ELF-1 (cell line): ENCODE results near the gene CCDC24.

Source experiments
- DNase-seq: peaks from one replicate; pipeline ENCODE4 v3.0.0-alpha.2; 2016; ENCODE audit warnings: low read depth, low spot score

Gene CCDC24

DNA sequence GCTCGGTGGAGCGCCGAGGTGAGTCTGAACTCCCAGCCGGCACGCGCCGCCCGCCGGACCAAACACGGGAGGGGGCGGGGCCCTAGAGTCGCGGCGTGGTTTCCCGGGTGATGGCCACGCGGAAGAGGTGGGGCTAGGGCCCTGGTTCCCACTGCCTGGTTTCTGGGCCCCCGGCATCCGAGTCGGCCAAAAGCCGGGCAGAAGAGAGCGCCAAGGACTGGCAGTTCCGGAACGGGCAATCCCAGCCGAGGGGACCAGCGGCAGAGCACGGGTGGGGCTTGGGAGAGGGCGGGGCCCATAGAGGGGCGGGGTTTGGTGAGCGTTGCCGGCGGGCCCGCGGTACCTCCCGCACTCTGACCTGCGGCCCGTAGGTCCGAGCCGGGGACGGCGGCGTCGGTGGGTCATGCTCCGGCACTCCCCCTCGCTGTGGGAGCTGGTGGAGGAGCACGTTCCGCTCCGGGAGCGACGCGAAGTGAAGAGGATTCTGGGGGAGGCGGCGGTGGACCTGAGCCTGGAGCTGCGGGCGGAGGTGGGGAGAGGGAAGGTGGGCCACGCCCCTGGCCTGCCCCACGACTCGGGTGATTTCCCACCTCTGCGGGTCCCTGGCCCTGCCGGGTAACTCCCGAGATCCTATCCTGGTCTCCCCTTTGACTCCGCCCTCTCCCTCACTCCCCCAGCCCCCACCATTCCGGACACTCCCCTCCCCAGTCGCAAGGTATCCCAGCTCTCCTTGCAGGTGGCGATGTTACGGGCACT is at the start of gene CCDC24:
Gene CCDC24 (plus strand): TSS at position 124 of the 756 bp plus-strand sequence. CDS start 280 bp downstream, at position 404.
- peak; percentile 75 for DNase-seq

GRCh38 chr1:43942411-43942810 is 49.0 kb upstream of the CCDC24 start:
- DNase-seq = no peak

- no peak for DNase-seq
Observed at GRCh38 chr1:43944860-43945259, 46.5 kb upstream of the CCDC24 start.

GRCh38 chr1:43945674-43946235 is 45.6 kb upstream of the CCDC24 start:
- DNase-seq = no peak

DNA sequence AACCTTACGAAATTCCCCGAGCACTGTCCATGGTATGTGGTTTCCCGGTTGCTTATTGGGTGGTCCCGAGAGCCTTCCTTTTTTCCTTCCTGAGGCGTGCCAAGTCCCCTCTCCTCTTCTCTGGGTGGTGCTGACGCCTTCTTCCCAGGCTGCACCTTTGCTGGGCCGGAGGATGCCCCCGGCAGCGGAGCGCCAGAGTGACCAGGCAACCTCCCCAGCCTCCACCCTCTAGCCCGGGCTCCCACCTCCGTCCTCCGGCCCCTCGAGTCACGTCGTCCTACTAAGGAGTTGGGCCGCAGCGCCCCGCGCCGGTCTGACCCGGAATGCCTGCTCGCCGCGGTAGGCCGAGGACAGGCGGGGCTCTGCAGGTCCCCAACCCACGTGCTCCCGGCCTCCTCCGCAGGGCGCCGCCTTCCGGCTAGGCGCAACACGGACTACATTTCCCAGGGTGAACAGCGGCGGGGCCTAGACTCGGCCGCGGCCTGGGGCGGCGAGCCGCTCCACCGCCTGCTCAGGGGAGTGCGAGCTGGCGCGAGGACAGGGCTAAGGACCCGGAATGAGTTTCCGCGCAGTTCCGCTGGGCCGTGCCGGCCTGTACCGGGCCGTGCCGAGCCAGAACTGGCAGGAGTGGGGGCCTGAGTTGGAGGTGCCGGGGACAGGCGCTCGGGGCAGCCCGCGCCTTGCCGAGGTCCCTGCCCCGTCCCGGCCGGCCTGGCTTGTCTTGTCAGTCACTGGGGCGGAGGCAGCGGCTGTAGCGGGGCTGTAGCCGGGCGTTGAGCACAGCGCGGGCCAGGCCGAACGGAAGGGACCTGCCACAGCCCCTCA is 45.0 kb upstream of the CCDC24 start, which contains the start of gene IPO13:
Gene IPO13 (plus strand): TSS at position 715 of the 825 bp plus-strand sequence. CDS start 651 bp downstream, outside the sequence.
- DNase-seq = peak; percentile 99

- no peak for DNase-seq
Observed at GRCh38 chr1:43947061-43947873, 44.1 kb upstream of the CCDC24 start.

DNA sequence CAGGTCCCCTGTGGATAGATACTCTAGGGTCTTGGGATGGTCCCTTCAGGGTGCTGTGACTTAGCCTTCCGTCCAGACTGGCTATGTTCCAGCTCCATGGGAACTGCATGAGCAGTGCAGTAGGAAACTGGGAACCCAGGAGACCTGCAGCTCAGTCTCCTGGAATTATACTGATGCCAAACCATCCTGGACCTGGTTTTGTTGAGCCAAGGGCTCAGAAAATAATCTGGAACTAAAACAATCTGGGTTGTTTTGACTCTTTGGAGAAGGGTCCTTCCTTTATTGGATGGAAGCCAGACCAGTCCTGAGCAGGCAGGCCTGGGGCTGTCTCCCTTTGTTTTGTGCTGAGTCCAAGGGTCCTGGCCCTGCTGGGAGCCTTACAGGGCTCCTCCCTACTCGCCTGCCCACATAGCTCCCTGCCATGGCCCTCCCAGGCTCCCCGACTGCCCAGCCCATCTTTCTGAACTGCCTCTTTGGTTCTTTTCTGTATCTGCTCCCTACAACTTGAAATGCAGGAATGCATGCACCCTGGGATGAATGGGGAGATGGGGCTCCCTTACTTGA is 43.4 kb upstream of the CCDC24 start:
- peak; percentile 69 for DNase-seq

DNA sequence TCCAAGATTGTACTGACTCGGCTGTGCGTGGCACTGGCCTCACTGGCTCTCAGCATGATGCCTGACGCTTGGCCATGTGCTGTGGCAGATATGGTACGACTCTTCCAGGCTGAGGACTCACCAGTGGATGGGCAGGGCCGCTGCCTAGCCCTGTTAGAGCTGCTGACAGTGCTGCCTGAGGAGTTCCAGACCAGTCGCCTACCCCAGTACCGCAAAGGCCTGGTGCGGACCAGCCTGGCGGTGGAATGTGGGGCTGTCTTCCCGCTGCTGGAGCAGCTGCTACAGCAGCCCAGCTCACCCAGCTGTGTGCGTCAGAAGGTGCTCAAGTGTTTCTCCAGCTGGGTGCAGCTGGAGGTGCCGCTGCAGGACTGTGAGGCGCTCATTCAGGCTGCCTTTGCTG is 41.7 kb upstream of the CCDC24 start:
- DNase-seq = peak; percentile 50

DNA sequence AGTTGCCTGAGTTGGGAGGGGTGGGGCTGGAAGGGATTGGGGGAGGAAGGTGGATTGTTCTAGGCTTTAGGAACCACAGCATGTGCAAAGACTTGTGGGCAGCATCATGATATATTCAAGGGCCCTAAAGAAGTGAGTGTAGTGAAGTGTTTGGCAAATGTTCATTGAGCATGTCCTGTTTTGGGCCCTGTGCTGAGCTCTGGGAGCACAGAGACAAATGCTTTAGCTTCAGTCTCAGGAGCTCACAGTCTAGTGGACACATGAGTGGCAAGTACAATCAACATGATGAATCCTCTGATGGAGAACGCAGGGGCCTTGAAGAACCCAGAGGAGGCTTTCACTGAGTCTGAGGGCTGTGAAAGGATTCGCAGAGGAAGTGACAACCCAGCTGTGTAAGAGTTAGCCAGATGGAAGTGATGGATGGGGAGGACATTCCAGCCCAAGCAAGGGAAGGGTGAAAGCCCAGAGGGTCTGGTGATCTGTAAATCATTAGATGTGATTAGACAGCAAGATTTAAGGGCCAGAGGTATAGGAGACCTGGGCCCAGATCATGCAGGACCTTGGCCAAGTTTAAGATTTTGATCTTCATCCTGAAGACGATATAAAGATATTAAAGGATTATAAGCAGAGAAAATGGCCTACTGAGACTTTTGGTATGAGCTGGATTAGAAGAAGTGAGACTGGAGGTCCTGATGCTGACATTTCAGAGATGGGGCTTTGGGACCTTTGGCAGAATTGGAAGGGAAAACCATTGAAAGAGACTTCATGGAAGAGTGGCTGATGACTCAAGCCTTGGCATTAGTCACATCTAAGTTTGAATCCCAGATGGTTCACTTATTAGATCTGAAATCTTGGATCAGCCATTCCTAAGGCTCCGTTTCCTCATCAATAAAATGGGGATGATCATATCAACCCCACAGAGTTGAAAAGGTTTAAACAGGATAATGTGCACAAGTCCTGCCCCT is 40.1 kb upstream of the CCDC24 start:
- no peak for DNase-seq

DNA sequence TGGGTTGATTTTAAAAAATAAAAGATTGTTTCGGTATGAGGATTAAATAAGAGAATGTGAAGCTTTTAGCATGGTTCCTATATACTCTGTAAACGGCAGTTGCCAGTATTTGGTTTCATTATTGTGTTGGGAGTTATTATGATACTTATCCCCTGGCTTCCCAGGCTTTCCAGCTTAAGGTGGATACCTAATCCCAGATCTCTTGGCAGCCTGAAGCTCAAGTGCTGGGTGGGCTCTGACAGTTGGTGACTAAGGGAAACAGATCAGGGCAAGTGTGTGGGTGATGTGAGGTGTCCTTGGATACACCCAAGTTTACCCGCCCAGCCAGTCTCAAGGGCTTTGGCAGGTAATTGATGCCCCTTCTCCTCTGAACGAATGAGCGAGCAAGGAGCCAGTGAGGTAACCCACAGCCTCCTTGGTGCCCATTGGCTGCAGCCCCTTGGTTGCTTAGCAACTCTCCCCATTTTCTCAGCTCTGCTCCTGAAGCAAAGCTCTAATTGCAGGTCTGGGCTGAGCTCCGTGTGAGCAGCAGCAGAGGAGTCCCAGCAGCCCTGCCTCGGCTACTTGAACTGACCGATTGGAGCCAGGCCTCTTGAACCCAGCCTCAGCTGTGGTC is 38.6 kb upstream of the CCDC24 start:
- DNase-seq = peak; percentile 73

DNA sequence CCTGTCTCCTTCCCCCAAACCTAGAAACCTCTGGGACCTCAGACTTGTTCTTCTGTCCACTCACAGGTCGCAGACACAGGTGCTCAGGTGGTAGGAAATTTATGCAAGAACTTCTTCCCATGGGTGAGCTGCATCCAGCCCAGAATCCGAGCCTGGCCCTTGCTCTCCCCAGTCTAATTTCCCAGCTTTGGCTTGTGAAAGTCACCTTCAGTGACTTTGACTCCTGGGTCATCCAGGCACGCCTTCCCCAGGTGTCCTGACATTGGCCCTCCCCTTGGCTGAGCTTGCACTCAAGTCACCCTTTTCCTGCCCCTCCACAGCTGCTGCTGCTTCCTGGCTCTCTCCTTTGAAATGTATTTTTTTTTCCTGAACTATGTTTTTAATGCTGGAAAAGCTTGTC is 38.0 kb upstream of the CCDC24 start:
- DNase-seq = no peak

DNA sequence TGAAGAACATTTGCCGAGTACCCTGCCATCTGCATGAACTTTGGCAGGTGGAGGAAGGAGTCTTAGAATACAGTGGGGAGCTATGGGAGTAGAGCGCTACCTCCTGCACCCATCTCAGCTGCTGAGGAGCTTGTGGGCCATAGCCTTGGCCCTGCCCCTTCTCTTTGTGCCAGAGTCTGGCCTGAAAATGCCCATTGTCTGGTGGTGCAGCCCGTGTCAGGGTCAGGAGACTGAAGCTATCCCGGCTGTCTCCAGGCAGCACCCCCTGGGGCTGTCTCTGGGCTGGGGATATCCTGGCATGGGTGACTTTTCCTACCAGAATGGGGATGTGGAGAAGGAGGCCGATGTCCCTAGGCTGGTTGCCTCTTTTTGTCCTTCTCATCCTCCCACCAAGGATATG is 37.4 kb upstream of the CCDC24 start:
- no peak for DNase-seq

DNA sequence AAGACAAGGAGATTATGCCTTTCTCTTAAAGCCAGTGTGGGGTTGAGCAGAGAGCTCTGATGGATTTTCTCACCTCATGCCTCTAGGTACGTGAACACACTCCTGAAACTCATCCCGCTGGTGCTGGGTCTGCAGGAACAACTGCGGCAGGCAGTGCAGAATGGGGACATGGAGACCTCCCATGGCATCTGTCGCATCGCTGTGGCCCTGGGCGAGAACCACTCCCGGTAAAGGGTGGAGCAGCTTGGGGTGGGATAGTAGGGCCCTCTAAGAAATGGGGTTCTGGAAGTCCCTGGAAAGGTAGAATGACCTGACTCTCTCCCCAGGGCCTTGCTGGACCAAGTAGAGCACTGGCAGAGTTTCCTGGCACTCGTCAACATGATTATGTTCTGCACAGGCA is 35.2 kb upstream of the CCDC24 start:
- no peak for DNase-seq

DNA sequence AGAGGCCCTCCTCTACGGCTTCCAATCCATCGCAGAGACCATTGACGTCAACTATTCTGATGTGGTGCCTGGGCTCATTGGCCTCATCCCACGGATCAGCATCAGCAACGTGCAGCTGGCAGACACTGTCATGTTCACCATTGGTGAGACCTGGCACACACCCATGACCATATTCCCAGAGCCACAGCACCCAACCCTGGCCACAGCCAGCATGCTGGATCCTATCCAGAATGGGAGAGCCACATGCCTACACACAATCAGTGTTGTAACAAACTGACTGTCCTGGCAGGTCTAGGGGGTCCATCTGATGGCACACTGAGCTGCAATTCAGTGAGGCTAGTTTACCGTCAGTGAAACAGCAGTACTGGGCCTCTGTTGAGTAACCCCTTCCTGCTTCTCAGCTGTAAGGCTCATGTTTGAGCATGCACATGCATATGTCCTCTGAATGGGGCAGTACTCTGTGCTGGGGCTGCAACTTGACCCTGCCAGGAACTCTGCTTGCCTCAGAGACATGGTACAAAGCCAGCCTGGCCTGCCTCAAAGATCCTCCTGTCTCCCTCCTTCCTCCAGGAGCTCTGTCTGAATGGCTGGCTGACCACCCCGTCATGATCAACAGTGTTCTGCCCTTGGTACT is 33.9 kb upstream of the CCDC24 start:
- no peak for DNase-seq

DNA sequence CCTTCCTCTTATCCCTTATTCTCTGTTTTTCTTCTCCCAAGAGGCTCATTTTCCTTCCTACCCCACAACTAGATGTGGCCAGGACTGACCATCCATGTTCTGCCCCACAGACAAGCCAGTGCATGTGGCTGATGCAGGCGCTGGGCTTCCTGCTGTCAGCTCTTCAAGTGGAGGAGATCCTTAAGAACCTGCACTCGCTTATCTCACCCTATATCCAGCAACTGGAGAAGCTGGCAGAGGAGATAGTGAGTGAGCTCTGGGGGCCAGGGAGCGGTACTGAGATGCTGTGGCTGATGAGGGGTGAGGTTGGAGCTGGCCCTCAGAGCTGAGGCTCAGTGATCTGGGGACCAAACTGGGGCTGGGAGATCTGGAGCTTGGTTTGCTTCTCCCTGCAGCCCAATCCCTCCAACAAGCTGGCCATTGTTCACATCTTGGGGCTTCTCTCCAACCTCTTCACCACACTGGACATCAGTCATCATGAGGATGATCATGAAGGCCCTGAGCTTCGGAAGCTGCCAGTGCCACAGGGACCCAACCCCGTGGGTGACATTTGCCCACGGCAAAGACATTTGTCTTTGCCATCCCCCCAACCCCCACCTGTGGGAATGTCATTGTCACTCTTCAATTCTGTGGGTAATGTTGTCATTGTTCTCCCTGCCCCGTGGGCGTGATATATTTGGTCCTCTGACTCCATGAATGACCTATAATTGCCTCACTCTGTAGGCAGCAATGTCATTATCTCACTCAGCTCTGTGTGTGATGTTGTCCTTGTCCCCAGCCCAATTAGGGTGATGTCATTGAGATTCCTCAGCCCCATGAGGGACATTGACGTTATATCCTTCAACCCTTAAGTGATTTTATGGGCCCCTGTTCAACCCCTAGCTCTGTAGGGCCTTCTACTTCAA is 32.8 kb upstream of the CCDC24 start:
- DNase-seq = no peak

DNA sequence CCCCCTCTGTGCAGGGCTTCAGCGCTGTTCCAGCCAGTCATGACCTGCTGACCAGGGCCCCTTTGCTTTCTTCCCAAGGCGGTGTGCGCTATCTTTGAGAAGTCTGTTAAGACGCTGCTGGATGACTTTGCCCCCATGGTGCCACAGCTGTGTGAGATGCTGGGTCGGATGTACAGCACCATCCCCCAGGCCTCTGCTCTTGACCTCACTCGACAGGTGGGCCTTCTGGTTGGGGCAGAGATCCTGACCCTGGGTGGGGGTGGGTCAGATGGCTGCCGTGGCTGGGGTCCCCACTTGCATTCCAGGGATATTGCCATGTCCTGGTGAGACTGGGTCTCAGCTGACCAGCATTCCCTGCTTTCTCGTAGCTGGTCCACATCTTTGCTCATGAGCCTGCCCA is 30.6 kb upstream of the CCDC24 start:
- DNase-seq = no peak

DNA sequence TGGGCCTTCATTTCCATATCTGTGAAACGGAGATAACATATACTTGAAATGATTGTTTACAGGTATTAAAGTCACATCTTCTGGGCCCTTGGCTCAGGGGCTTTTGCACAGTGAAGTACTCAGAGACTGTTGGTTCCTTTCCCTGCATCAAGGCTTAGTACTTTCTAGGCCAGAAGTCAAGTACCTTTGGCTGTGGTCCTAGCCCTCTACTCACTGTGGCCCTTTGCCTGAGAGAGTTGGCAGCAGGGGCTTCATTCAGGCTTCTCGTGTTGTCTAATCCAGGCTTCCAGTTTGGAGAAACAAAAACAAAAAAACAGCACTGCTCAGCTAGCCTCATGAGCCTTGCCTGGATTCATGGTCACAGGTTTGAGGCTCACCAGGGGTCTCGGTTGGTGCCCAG is 29.7 kb upstream of the CCDC24 start:
- no peak for DNase-seq

GRCh38 chr1:43962324-43962723 is 29.1 kb upstream of the CCDC24 start:
- DNase-seq = no peak
